Colonic mucosa (tissue), 4 donors: Measurements from ENCODE around the gene ARHGAP28. TPM values are rescaled to one million over a fixed set of nuclear protein-coding genes. Genes with fewer than 3 reads are reported as not detected.

Experiments used
- DNase-seq: peaks from one replicate; pipeline ENCODE4 v3.0.0-alpha.2; 2020
- H3K27ac ChIP-seq: fragments of 200-600 bp; one replicate; pipeline ENCODE4 v1.8.0; 2021
- H3K27me3 ChIP-seq: fragments of 200-600 bp; one replicate; pipeline ENCODE4 v1.8.0; 2021
- H3K36me3 ChIP-seq: fragments of 200-600 bp; one replicate; pipeline ENCODE4 v1.8.0; 2021
- H3K4me1 ChIP-seq: fragments of 200-600 bp; one replicate; pipeline ENCODE4 v1.8.0; 2021; ENCODE audit warnings: mild to moderate bottlenecking
- H3K4me3 ChIP-seq: fragments of 200-600 bp; one replicate; pipeline ENCODE4 v1.8.0; 2021
- H3K9ac ChIP-seq, 2 donors: one replicate each; pipeline ENCODE4 v1.7.0; 2013; ENCODE audit warnings: control low read depth in 2 of 2, low read depth in 2 of 2, low read length in 2 of 2
- H3K9me3 ChIP-seq: fragments of 200-600 bp; one replicate; pipeline ENCODE4 v1.8.0; 2021
- CTCF ChIP-seq: fragments of 200-600 bp; IDR thresholded peaks from one replicate; pipeline ENCODE4 v1.8.0; 2022; ENCODE audit warnings: antibody characterized with exemption, mild to moderate bottlenecking
- intact Hi-C: fragments of 100-400 bp; cut with DNase I; formaldehyde crosslinking; loops from one replicate; pipeline ENCODE4 v1.14.1; 2022
- total RNA-seq, 2 donors: library from RNA; stranded (reverse); fragmentation: NEBNext Ultra II Directional in 1 of 2; extraction: Animal tissue kit (Norgen Biotek cat#: 25700) in 1 of 2; gene quantifications; one replicate each; pipeline ENCODE4 v1.2.1, GENCODE V29; 2021
- donor health status: healthy.
- donor health status: DM: no; HTN: no; CAD: no.
- donor health status: DM: no; HTN: no; CAD: no.

Gene ARHGAP28
- total RNA-seq, 2 donors from 2014 or later, result 1.9 to 2.9 TPM

GRCh38 chr18:6877288-6877687, 147.8 kb downstream of the ARHGAP28 start:
- TF ChIP-seq CTCF, result no peak
- intact Hi-C loops, result no loop called here
- Histone ChIP-seq H3K4me1 (no peaks in the 10 kb centered on the region), H3K9ac (no peak overlapping the region), H3K27ac (no peak overlapping the region), H3K9me3 (no peaks in the 10 kb centered on the region), H3K27me3 (no peaks in the 10 kb centered on the region), H3K4me3 (no peak overlapping the region), H3K36me3 (no peaks in the 10 kb centered on the region)
- DNase-seq, result no peak

GRCh38 chr18:6878556-6879297, 149.2 kb downstream of the ARHGAP28 start:
- no peak for DNase-seq
- H3K9me3 ChIP-seq, result no peaks in the 10 kb centered on the region
- no peak overlapping the region for H3K9ac ChIP-seq
- H3K36me3 ChIP-seq, result no peaks in the 10 kb centered on the region
- intact Hi-C loops, result no loop called here
- no peak overlapping the region for H3K27ac ChIP-seq
- no peak overlapping the region for H3K4me3 ChIP-seq
- TF ChIP-seq CTCF, result no peak
- H3K27me3 ChIP-seq, result no peaks in the 10 kb centered on the region
- no peaks in the 10 kb centered on the region for H3K4me1 ChIP-seq

GRCh38 chr18:6879508-6880195, 150.1 kb downstream of the ARHGAP28 start:
- H3K27ac ChIP-seq, result no peak overlapping the region
- no peak for DNase-seq
- no peaks in the 10 kb centered on the region for H3K4me1 ChIP-seq
- no peaks in the 10 kb centered on the region for H3K27me3 ChIP-seq
- no peaks in the 10 kb centered on the region for H3K9me3 ChIP-seq
- intact Hi-C loops, result no loop called here
- no peak overlapping the region for H3K4me3 ChIP-seq
- no peak overlapping the region for H3K9ac ChIP-seq
- H3K36me3 ChIP-seq, result no peaks in the 10 kb centered on the region
- TF ChIP-seq CTCF, result no peak

- Histone ChIP-seq H3K4me1 (no peaks in the 10 kb centered on the region), H3K4me3 (no peak overlapping the region), H3K9ac (no peak overlapping the region), H3K27ac (no peak overlapping the region), H3K36me3 (no peaks in the 10 kb centered on the region), H3K27me3 (no peaks in the 10 kb centered on the region), H3K9me3 (no peaks in the 10 kb centered on the region)
- intact Hi-C loops, result no loop called here
- DNase-seq, result no peak
- no peak for TF ChIP-seq CTCF
Measured at GRCh38 chr18:6881034-6881820, 151.7 kb downstream of the ARHGAP28 start.

DNA sequence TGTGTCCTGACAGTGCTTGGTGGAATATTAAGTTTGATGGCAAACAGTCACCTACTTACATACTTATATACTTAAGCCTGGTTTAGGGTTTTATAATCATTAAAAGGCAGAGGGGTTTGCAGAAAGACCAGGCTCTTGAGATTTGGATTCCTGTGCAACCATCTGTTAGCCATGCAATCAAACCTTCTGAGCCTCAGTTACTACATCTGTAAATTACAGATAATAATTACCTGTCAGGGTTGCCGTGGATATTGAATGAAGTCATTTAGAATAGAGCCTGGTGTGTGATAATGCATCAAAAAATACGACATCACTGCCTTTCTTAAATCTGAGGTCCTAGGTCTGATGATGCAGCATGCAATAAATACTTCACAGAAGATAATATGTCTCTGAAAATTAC, 152.9 kb downstream of the ARHGAP28 start:
- no peaks in the 10 kb centered on the region for H3K9me3 ChIP-seq
- DNase-seq, result no peak
- H3K27me3 ChIP-seq, result no peaks in the 10 kb centered on the region
- H3K9ac ChIP-seq, result no peak overlapping the region
- H3K36me3 ChIP-seq, result no peaks in the 10 kb centered on the region
- no peak for TF ChIP-seq CTCF
- intact Hi-C loops, result no loop called here
- H3K4me3 ChIP-seq, result no peak overlapping the region
- no peaks in the 10 kb centered on the region for H3K4me1 ChIP-seq
- H3K27ac ChIP-seq, result no peak overlapping the region
